22Rv1 (cell line): Measurements from ENCODE around the gene FAM217B.

Source experiments
- CTCF ChIP-seq: fragments of 450-650 bp; IDR thresholded peaks from 2 replicates; pipeline ENCODE4 v1.5.1; 2017; ENCODE audit warnings: mild to moderate bottlenecking
- ZFX ChIP-seq: fragments of 450-650 bp; IDR thresholded peaks from 2 replicates; pipeline ENCODE4 v1.6.1; 2017; ENCODE audit warnings: antibody characterized with exemption, borderline replicate concordance

- no peak for TF ChIP-seq CTCF
- TF ChIP-seq ZFX = no peak
Measured at GRCh38 chr20:59948212-59948611, 8.0 kb downstream of the FAM217B start.
